Keratinocyte (primary cell): Measurements from ENCODE around the gene MESD. TPM values are rescaled to one million over a fixed set of nuclear protein-coding genes. Genes with fewer than 3 reads are reported as not detected.

Experiments used
- DNase-seq: peaks from one replicate; pipeline ENCODE4 v3.0.0-alpha.2; 2011; ENCODE audit warnings: low read depth, missing footprints, low spot score
- FAIRE-seq: peaks from 2 replicates; lab custom pipeline; 2011; peaks lifted over from hg19 to GRCh38; lab: Jason Lieb, UNC
- H2AFZ ChIP-seq: 2 replicates; pipeline ENCODE4 v1.6.0; 2012; ENCODE audit warnings: low read length, control low read depth, inconsistent platforms; ENCODE audit not compliant: control insufficient read depth
- H3K27ac ChIP-seq: 2 replicates; pipeline ENCODE4 v1.5.1; 2011; ENCODE audit warnings: low read length; ENCODE audit not compliant: control insufficient read depth, insufficient read depth
- H3K27me3 ChIP-seq: 3 replicates; pipeline ENCODE4 v1.6.0; 2011; ENCODE audit warnings: low read length; ENCODE audit not compliant: control insufficient read depth, insufficient read depth; ENCODE audit errors: extremely low read depth
- H3K36me3 ChIP-seq, 2 experiments: 2 replicates in 1 of 2; 3 replicates in 1 of 2; pipeline ENCODE4 v1.5.1; 2011; ENCODE audit warnings: low read length in 2 of 2, mild to moderate bottlenecking in 1 of 2; ENCODE audit not compliant: control insufficient read depth in 2 of 2, insufficient read depth in 2 of 2; ENCODE audit errors: extremely low read depth in 1 of 2
- H3K4me1 ChIP-seq: 3 replicates; pipeline ENCODE4 v1.5.1; 2011; ENCODE audit warnings: low read length; ENCODE audit not compliant: control insufficient read depth, insufficient read depth; ENCODE audit errors: extremely low read depth
- H3K4me2 ChIP-seq: 3 replicates; pipeline ENCODE4 v1.6.0; 2011; ENCODE audit warnings: low read depth, low read length; ENCODE audit not compliant: control insufficient read depth, insufficient read depth; ENCODE audit errors: extremely low read depth
- H3K4me3 ChIP-seq, 3 experiments: fragments of 200-600 bp in 1 of 3; sonication (generic) in 1 of 3; 2 replicates in 2 of 3; 3 replicates in 1 of 3; pipeline ENCODE4 v1.5.1; 2011 to 2016; ENCODE audit warnings: low read length in 3 of 3, mild to moderate bottlenecking in 3 of 3, control low read depth in 2 of 3, inconsistent platforms in 1 of 3, low read depth in 1 of 3, mixed read lengths in 1 of 3, mixed run types in 1 of 3, moderate library complexity in 1 of 3; ENCODE audit not compliant: control insufficient read depth in 2 of 3, insufficient read depth in 2 of 3; ENCODE audit errors: extremely low read depth in 1 of 3
- H3K79me2 ChIP-seq: 2 replicates; pipeline ENCODE4 v1.6.0; 2012; ENCODE audit warnings: low read length; ENCODE audit not compliant: control insufficient read depth, insufficient read depth
- H3K9ac ChIP-seq: 3 replicates; pipeline ENCODE4 v1.6.0; 2011; ENCODE audit warnings: low read length; ENCODE audit not compliant: control insufficient read depth, insufficient read depth; ENCODE audit errors: extremely low read depth
- H3K9me1 ChIP-seq: 3 replicates; pipeline ENCODE4 v1.6.0; 2011; ENCODE audit warnings: low read length; ENCODE audit not compliant: control insufficient read depth, insufficient read depth; ENCODE audit errors: extremely low read depth
- H3K9me3 ChIP-seq: 2 replicates; pipeline ENCODE4 v1.5.1; 2012; ENCODE audit warnings: low read depth, low read length; ENCODE audit not compliant: control insufficient read depth
- H4K20me1 ChIP-seq: 3 replicates; pipeline ENCODE4 v1.6.0; 2011; ENCODE audit warnings: low read length; ENCODE audit not compliant: control insufficient read depth, insufficient read depth; ENCODE audit errors: extremely low read depth
- CTCF ChIP-seq, 3 experiments: IDR thresholded peaks in 1 of 3; conservative IDR thresholded peaks in 1 of 3; optimal IDR thresholded peaks in 1 of 3; 2 replicates in 2 of 3; 3 replicates in 1 of 3; pipeline versions ENCODE3 to v1.5.1; 2011; ENCODE audit warnings: low read length in 3 of 3, mild to moderate bottlenecking in 3 of 3, moderate library complexity in 2 of 3, control low read depth in 1 of 3, inconsistent platforms in 1 of 3; ENCODE audit not compliant: insufficient read depth in 2 of 3; ENCODE audit errors: extremely low read depth in 1 of 3
- EZH2 ChIP-seq: IDR thresholded peaks from one replicate; pipeline ENCODE4 v1.6.1; 2012; ENCODE audit warnings: inconsistent platforms, mild to moderate bottlenecking, low read length, moderate library complexity
- dilution Hi-C: fragments of 300-500 bp; cut with MboI; formaldehyde crosslinking; loops from one replicate; pipeline ENCODE4 v1.7.0; 2020; ENCODE audit warnings: low sequenced_read_pairs; ENCODE audit not compliant: extremely low pct_ligation_motif_present
- polyA plus RNA-seq, 5 experiments: library from polyadenylated mRNA; depleted of rRNA in 3 of 5; stranded (reverse) in 3 of 5; stranded (forward) in 1 of 5; unstranded in 1 of 5; fragments of >200 nt; gene quantifications; 1 replicate in 1 of 5; 2 replicates in 3 of 5; 3 replicates in 1 of 5; pipeline versions ENCODE4 v1.2.1 to v1.2.3, GENCODE V29; 2011 to 2012; ENCODE audit warnings: missing spikeins in 2 of 5, low read depth in 1 of 5, low replicate concordance in 1 of 5

MESD gene
- polyA plus RNA-seq, 1 donor (not counting 4 experiments of a cell fraction or from before 2014, with no cell fraction given): 18.7 TPM

- DNase-seq: no peak
- Histone ChIP-seq H3K4me1 (no peaks in the 10 kb centered on the region), H3K27ac (no peak overlapping the region), H2AFZ (no peak overlapping the region), H3K9me1 (no peaks in the 10 kb centered on the region), H3K79me2 (no peaks in the 10 kb centered on the region), H3K4me3 (no peak overlapping the region), H3K9me3 (no peaks in the 10 kb centered on the region), H3K9ac (no peak overlapping the region), H3K4me2 (no peak overlapping the region), H4K20me1 (no peaks in the 10 kb centered on the region), H3K27me3 (no peaks in the 10 kb centered on the region), H3K36me3 (no peaks in the 10 kb centered on the region)
- TF ChIP-seq EZH2 (no peak), CTCF (optimal IDR thresholded peaks at IDR 0.05 in 1 of 3, IDR thresholded peaks at IDR 0.05 in 1 of 3, conservative IDR thresholded peaks at IDR 0.05 in 1 of 3; ENCODE audit: extremely low read depth in 1 of 3, insufficient read depth in 2 of 3, low read length in 3 of 3) (no peak)
- FAIRE-seq: peak; percentile 36
- dilution Hi-C loops: no loop called here
These were observed 60.4 kb downstream of the MESD start for GRCh38 chr15:80929225-80929624.

GRCh38 chr15:80926126-80926525 is 63.5 kb downstream of the MESD start:
- H3K27me3 ChIP-seq: no peaks in the 10 kb centered on the region
- H3K79me2 ChIP-seq: no peaks in the 10 kb centered on the region
- H3K4me2 ChIP-seq: no peak overlapping the region
- no peak overlapping the region for H3K27ac ChIP-seq
- no peaks in the 10 kb centered on the region for H3K9me1 ChIP-seq
- no peak overlapping the region for H2AFZ ChIP-seq
- TF ChIP-seq EZH2: no peak
- TF ChIP-seq CTCF (optimal IDR thresholded peaks at IDR 0.05 in 1 of 3, IDR thresholded peaks at IDR 0.05 in 1 of 3, conservative IDR thresholded peaks at IDR 0.05 in 1 of 3; ENCODE audit: extremely low read depth in 1 of 3, insufficient read depth in 2 of 3, low read length in 3 of 3): no peak
- H3K36me3 ChIP-seq: no peaks in the 10 kb centered on the region
- FAIRE-seq: no peak
- no peaks in the 10 kb centered on the region for H3K9me3 ChIP-seq
- no peaks in the 10 kb centered on the region for H4K20me1 ChIP-seq
- no peak overlapping the region for H3K4me3 ChIP-seq
- no peak for DNase-seq
- peaks cover 4% of the 10 kb centered on the region for H3K4me1 ChIP-seq
- no peak overlapping the region for H3K9ac ChIP-seq
- dilution Hi-C loops: no loop called here
